Measurements from ENCODE around the gene MTA1.

- TF ChIP-seq CTCF (IDR thresholded peaks at IDR 0.05) (no peak), EZH2 (IDR thresholded peaks at IDR 0.05) (no peak), EZH2phosphoT487 (IDR thresholded peaks at IDR 0.05) (no peak)
Measured at GRCh38 chr14:105391541-105391940, 28.1 kb upstream of the MTA1 start.

All from neural progenitor cell (in vitro differentiated cells).